Measurements from ENCODE around the gene ZNF566. TPM values are rescaled to one million over a fixed set of nuclear protein-coding genes. Genes with fewer than 3 reads are reported as not detected.

Gene ZNF566
- 7.9 to 9.6 TPM (median 8.6 TPM) in 5 replicates for total RNA-seq (2022; extraction: Qiagen RNA extraction; ENCODE audit: low read depth)

DNA sequence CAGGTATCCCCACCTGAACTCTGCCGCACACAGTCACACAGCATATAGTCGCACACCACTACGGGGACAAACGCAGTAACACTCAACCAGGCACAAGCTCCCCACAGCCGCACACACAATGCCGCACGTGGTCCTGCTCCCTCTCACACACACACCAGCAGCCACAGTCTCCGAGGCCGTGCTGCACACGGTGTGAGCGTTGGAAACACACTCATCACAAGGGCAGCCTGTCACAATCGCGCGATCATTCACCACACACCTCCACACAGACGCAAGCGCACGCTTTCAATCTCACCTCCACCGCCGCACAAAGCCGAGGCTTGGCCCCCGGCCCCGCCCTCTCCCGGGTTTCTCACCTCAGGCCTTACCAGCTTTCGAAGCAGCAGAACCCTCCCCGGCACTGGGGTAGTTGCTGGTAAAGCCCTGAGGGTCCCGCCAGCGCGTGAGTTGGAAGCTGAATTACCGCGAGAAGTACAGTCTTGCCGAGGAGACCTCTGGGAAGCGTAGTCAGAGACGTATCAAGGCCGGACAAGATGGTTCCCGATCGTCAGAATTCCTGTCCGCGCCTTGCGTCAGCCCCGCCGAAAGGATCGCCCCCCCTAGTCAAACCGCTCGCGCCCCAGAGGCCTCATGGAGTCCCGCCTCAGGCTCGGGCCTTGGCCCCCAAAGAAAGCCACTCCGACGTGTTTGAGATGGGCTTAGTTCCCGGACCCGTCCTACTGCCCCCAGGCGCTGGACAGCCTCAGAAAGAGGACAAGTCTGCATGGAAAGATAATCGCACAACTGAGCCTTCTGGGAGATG is at the start of gene ZNF566:
Gene ZNF566 (minus strand): TSS at position 444 of the 802 bp plus-strand sequence. CDS start 13,004 bp downstream, outside the sequence.

GRCh38 chr19:36528194-36528920 is 39.0 kb upstream of the ZNF566 start, which contains the start of gene ZNF260:
Gene ZNF260 (minus strand): TSS chr19:36528271. CDS start chr19:36515238, 13,033 bp downstream.

DNA sequence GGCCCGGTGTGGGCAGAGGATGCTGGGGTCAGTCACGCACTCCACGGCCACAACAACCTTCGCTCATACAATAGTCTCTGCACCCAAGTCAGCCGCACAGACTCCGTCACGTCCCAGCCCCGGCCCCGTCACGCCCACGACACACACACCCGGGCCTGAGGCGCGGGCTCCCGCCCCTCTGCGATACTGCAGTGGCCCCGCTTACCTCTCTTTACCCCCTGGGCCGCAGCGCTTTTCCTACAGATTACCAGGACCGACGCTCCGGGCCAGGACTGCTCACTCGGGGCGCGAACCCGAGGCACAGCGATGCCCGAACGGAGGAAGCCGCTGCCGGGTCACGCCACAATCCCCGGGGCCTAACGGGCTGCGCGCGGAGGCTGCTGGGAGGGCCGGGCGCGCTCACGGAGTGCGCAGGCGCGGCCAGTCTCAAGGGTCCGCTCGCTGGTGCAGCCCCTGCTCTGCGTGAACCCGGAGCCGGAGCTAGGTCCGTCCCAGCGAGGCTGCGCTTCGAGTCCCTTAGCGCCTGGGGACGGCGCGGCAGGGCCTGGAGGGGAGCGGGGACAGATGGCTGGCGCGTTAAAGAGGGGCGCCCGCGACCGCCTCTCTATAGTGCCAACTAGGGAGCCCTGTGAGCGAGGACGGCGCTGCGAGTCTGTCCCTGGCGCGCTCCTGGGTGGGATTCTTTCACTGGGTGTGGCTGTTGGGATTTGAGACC is 70.9 kb downstream of the ZNF566 start, which contains the start of gene ZFP82:
Gene ZFP82 (minus strand): TSS at position 358 of the 715 bp plus-strand sequence. CDS start 8,855 bp downstream, outside the sequence.

Other genes starting within 250 kb of the ZNF566 start
- 2.1 to 2.9 TPM (median 2.5 TPM) in 5 replicates for gene ZFP14, start 110.4 kb downstream of the ZNF566 start, total RNA-seq (2022; extraction: Qiagen RNA extraction; ENCODE audit: low read depth)
- gene ZFP82, start 70.9 kb downstream of the ZNF566 start, total RNA-seq (2022; extraction: Qiagen RNA extraction; ENCODE audit: low read depth) = 1.6 to 2.8 TPM (median 1.9 TPM) in 5 replicates
- gene ZNF260, start 38.7 kb upstream of the ZNF566 start, total RNA-seq (2022; extraction: Qiagen RNA extraction; ENCODE audit: low read depth) = 5.9 to 13.9 TPM (median 7.6 TPM) in 5 replicates
- gene ZNF529, start 83.7 kb upstream of the ZNF566 start, total RNA-seq (2022; extraction: Qiagen RNA extraction; ENCODE audit: low read depth) = 1.8 to 3.2 TPM (median 2.5 TPM) in 5 replicates
- not detected in 5 replicates for gene ZNF382, start 115.8 kb upstream of the ZNF566 start, total RNA-seq (2022; extraction: Qiagen RNA extraction; ENCODE audit: low read depth)
- gene ZNF461, start 177.3 kb upstream of the ZNF566 start, total RNA-seq (2022; extraction: Qiagen RNA extraction; ENCODE audit: low read depth) = 6.9 to 10.6 TPM (median 8.4 TPM) in 5 replicates
- gene ZNF567, start 198.1 kb upstream of the ZNF566 start, total RNA-seq (2022; extraction: Qiagen RNA extraction; ENCODE audit: low read depth) = 8.5 to 14.0 TPM (median 9.3 TPM) in 5 replicates

Data from A549 treated with ZK216348 at 1 μM for 4 hours (cell line).